Ramos (cell line): ENCODE results near the gene FAM117A.
"Not testable (repeated sequence)": the region's sequence is repeated elsewhere in the genome, so short reads cannot be mapped to it uniquely, and the experiment has no call there.

Source experiments
- in situ Hi-C: fragments of 300-500 bp; cut with MboI; formaldehyde crosslinking; loops from one replicate; pipeline ENCODE4 v1.14.3; 2022; ENCODE audit warnings: low sequenced_read_pairs; ENCODE audit not compliant: unreplicated experiment

FAM117A gene

DNA sequence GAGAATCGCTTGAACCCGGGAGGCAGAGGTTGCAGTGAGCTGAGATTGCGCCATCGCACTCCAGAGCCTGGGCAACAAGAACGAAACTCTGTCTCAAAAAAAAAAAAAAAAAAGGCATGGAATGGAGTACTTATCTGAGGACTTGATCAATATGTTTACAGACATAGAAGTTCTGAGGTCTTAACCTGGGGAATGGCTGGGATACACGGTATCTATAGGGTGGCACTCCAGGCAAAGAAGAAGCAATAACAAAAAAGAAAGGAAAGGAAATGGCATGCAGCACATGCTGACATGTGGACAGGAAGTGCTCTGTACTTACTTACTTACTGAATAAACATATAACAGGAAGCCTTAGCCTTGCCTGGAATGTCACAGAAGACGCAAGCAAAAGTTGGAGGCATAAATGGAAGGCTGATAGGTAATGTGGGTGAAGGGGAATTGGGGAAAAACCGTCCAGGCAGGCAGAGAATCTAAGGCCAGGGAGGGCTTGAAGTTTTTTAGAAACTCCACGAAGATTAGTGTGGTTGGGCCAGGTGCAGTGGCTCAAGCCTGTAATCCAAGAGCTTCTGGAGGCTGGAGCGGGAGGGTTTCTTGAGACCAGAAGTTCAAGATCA is 75.9 kb downstream of the FAM117A start:
- in situ Hi-C loops = no loop called here

DNA sequence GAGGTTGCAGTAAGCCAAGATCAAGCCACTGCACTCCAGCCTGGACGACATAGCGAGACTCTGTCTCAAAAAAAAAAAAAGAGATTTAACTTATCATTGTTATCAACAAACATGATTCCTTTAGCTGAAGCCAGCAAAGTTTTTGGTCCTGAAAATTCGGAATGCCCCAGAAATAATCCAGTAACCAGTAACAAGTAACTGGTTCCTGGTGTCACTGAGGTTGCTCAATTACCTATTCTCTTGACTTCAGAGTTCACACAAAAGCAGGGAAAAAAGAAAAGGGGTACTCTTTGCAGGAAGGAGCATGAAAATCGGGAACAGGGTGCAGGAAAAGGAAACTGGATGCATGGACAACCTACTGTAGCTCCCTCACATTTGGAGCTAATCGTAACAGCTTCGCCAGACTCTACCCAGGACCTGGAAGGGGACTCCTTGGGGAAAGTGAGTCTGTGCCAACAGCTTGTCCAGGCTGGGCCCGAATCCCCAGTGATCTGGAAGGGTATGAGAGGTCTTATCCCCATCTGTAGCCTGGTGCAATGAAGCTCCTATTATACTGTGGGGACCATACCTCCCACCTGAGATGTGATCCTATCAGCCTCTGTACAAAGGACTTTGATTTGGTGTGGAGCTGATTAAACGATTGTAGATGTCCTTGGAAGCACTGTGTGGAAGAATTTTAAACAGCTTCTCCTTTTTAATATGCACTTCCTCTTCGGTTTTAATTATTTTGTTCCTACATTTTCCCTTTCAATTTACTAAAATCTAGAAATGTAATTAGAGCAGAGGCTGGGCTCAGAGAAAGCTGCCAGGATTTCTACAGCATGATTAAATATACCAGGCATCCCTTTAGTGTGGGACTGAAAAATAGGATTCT is 82.6 kb downstream of the FAM117A start:
- in situ Hi-C loops = no loop called here

DNA sequence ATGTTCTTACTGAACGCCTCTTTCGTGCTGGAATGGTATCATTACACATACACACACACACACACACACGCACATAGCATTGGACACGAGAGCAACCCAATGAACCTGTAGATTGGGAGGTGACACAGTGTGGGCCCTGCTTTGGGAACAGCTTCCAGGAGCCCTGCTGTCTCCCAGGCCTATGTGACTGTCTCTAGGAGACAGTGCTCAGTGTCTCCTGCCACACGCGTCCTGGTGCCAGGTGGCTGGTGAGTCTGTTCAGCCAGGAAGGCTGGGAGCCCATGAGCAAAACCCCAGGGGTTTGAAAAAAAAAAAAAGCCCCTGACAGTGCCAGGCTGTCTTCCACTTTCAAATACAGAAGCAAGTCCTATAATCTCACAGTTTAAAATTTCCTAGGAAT is 83.6 kb downstream of the FAM117A start:
- in situ Hi-C loops = no loop called here

DNA sequence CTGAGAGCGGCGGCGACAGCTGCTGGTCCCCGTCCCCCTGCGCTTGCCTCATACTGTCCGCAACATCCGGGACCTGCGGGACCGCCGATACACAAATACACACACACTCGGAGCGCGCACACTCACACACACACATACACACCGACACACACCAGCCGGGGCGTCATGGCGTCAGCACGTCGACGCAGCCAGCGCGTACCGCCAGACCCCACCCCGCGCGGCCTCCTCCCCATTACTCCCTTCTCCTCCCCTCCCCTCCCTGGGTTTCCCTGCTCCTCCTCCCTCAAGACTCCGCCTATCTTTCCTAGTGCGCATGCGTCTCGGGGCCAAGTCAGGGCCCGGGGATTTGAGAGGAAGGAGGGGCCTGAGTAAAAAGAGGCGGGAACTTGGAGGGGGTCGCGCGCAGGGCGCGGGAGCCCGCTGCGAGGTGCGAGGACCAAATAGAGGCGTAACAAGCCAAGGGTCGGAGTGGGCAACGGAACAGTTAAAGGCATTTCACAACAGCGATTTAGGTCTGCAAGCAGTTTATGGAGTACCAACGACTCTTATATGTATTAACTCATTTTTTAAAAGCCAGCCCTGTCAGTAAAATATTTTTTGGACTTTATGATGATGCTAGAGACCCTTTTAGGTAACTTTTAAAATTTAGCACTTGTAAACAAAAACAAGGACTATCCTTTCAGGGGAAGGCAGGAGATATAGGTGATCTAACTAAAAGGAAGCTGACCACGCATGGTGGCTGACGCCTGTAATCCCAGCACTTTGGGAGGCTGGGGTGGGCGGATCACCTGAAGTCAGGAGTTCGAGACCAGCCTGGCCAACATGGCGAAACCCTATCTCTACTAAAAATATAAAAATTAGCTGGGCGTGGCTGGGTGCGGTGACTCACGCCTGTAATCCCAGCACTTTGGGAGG is 85.7 kb downstream of the FAM117A start, which contains the start of gene SPOP:
SPOP (minus strand) TSS at position 165 of the 915 bp plus-strand sequence. CDS start 55,287 bp downstream, outside the sequence.
- in situ Hi-C loops = no loop called here

DNA sequence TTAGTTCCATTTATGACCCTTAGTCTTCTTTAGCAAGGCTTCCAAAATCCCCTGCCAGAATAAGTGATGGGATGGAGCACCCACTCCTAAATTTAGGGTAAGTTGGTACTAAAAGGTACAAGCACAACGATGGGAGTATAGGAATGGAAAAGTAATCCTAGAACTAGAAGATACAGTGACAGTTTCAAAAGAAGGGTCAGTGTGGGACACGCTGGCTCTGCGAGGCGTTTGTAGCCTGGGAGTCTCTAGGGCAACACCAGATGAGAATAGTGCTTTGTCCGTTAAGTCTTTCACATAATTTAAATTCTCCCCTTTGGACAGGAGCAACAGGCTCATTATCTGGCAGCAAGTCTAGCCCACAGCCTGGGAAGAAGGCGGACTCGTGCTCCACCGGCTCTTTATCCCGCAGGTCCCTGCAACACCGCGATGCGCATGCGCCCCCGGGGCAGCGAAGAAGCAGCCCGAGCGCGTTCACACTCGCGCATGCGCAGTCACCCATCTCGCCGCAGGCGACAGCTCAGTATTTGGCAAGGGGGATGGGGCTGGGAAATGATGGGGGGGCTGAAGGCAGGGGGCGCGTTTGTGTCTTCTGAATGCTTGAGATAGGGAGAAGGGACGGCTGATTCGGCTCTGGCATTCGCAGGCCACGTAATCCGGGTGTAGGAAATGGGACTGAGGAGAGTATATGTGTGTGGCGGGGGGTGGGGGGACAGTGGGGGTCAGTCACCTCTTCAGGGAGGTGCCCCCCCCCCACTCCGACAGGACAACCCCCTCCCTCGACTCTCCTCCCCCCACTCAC is 86.6 kb downstream of the FAM117A start:
- in situ Hi-C loops = no loop called here

DNA sequence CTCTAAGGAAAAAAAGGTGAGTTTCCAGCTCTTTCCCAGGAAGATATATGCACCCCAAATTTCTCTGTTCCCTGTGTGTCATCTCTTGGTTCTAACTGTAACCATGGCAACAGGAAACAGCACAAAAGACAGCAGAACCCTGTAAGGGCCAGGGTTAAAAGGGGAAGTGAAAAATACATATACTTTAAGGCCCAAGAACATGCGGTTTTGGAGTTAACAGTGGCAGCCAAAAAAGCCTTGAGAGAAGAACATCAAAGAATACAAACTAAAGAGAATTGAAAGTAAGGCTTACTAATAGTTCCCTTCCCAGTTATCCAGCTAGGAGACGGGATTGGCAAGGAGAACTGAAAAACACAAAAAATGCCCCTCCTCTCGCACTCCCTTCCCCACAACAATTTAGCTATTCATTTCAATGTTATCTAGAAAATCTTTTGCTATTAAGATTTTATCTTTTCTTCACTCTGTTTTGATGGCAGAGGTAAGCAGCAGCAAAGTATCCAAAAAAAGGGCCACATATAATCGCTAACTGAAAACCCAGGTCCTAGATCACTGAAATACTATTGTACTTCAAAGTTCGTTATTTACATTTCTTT is 87.6 kb downstream of the FAM117A start:
- in situ Hi-C loops = no loop called here

DNA sequence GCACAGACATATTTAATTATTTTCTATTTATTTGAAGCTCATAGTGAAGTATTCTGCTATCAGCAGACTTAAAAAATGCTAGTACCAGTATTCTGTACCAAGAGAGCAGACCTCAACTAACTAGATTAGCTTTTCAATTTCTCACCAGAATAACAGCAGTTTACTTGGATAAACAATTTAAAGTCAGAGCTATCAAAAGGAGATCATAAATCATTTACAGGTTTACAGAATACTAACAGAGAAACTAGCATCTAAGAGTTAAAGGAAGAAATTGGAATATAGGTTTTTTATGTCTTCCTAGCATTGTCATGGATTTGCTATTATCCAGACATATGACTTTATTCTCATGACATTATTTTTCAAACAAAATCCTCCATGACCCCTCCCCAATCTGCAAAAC is 89.4 kb downstream of the FAM117A start:
- in situ Hi-C loops = no loop called here

DNA sequence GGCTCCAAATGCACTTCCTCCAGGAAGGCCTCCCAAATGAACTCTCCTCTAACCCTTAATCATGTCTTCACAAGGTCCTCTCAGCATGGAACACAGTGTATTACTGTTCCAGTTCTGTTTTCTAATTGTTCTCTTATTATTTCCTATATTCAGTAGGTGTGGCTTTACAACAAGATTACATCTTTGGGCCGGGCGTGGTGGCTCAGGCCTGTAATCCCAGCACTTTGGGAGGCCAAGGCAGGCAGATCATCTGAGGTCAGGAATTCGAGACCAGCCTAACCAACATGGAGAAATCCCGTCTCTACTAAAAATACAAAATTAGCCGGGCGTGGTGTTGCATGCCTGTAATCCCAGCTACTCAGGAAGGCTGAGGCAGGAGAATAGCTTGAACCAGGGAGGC is 90.3 kb downstream of the FAM117A start:
- in situ Hi-C loops = not testable (repeated sequence)

DNA sequence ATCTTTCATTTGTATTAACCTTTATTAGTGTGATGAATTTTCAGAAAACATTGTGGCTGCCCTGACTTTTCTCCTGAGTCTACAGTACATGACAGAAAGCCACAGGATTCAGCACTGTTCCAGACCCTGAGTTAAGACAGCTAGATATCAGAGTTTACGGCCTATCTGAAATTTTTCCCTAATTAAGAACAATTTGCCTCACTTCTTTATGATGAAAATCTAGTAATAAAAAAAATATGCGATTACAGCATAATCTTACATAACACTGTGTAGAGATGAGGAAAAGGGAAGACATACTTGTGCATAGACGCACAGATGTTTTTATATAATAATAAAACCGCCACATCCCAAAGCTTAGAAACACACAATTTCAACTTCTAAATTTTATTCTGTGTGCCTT is 93.3 kb downstream of the FAM117A start:
- in situ Hi-C loops = no loop called here

DNA sequence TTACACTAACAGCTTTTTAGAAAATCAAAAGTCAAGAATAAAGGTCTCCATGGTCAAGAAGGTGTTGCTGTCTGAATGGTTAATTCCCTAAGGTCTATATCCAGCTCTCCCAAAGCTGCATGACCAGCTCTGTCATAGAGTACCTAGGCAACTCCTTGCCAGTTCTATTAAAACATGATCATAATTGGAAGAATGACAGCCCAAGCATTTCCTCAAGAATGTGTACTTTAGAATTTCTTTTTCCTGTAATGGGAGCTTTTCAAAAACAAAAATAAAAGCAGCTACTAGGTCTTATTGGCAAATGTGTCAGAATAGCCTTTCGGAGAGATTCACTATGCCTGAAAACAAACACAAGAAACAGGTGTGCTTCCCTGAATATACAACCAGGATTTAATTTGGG is 93.9 kb downstream of the FAM117A start:
- in situ Hi-C loops = no loop called here

DNA sequence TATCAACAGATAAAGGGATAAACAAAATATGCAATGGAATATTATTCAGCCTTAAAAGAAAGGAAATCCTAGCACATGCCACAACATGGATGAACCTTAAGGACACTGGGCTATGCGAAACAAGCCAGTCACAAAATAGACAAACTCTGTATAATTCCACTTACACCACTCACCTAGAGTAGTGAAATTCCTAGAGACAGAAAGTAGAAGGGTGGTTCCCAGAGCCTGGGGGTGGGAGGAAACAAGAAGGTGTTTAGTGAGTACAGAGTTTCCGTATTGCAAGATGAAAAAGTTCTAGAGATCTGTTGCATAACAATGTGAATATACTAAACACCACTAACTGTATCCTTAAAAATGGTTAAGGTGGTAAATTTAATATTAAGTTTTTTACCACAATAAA is 96.1 kb downstream of the FAM117A start:
- in situ Hi-C loops = no loop called here

DNA sequence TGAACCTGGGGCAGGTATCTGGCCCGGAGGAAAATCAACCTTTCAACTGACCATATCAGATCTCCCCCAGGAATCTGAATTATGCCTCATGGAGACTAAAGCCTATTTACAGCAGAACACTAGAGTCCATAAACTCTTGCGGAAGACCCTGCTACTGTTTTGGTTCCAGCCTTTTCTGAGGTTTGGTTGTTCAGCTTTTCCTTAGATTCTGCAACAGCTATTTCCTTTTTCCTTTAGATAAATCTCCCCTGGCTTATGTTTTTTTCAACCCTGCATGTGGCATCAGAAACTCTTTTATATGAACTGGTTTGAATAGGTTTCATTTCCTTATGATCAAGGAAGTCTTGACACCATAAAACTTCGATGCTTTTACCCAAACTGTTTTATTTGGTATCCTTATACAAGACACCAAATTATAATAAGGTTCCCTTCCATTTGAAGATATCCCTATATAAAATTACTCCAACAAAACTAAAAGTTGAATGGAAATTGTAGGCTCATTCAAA is 99.2 kb downstream of the FAM117A start:
- in situ Hi-C loops = no loop called here
